HepG2 (cell line): ENCODE data around the gene ERCC2. TPM values are rescaled to one million over a fixed set of nuclear protein-coding genes. Genes with fewer than 3 reads are reported as not detected.

Experiments used
- BRCA1 ChIP-seq: sonication (generic); formaldehyde crosslinking; IDR thresholded peaks from 2 replicates; pipeline ENCODE4 v1.4.0; 2020; ENCODE audit warnings: missing genetic modification reagents
- CBX5 ChIP-seq: sonication (generic); formaldehyde crosslinking; IDR thresholded peaks from 2 replicates; pipeline ENCODE4 v1.4.0; 2020; ENCODE audit warnings: missing genetic modification reagents, borderline replicate concordance
- CEBPG ChIP-seq: IDR thresholded peaks from 2 replicates; pipeline ENCODE4 v1.6.1; 2016
- CREM ChIP-seq, 2 experiments: sonication (generic) in 1 of 2; formaldehyde crosslinking in 1 of 2; IDR thresholded peaks; 2 replicates each; pipeline versions ENCODE4 v1.4.0 to v1.6.1; 2016 to 2020; ENCODE audit warnings: antibody characterized with exemption in 1 of 2, mild to moderate bottlenecking in 1 of 2, missing genetic modification reagents in 1 of 2
- GPN1 ChIP-seq: sonication (generic); formaldehyde crosslinking; IDR thresholded peaks from 2 replicates; pipeline ENCODE4 v1.5.1; 2020; ENCODE audit warnings: missing genetic modification reagents, borderline replicate concordance
- JDP2 ChIP-seq: sonication (generic); formaldehyde crosslinking; IDR thresholded peaks from 2 replicates; pipeline ENCODE4 v1.8.1; 2022; ENCODE audit warnings: missing genetic modification reagents, borderline replicate concordance
- MED8 ChIP-seq: sonication (generic); formaldehyde crosslinking; IDR thresholded peaks from 2 replicates; pipeline ENCODE4 v1.8.1; 2023; ENCODE audit warnings: mild to moderate bottlenecking, missing genetic modification reagents; ENCODE audit not compliant: insufficient replicate concordance
- NFYC ChIP-seq: IDR thresholded peaks from 2 replicates; pipeline ENCODE4 v1.6.1; 2016; ENCODE audit warnings: missing genetic modification reagents, missing compliant biosample characterization
- SETDB1 ChIP-seq: sonication (generic); formaldehyde crosslinking; IDR thresholded peaks from 2 replicates; pipeline ENCODE4 v1.5.1; 2020; ENCODE audit warnings: missing genetic modification reagents, mild to moderate bottlenecking, borderline replicate concordance
- SMC3 ChIP-seq: IDR thresholded peaks from 2 replicates; pipeline ENCODE4 v1.6.1; 2011; ENCODE audit warnings: low read length, improper control_type of control experiment
- SPEN ChIP-seq: sonication (generic); formaldehyde crosslinking; IDR thresholded peaks from 2 replicates; pipeline ENCODE4 v1.5.1; 2020; ENCODE audit warnings: low read depth, mild to moderate bottlenecking, missing genetic modification reagents
- SYNCRIP ChIP-seq: fragments of 200-400 bp; formaldehyde crosslinking; IDR thresholded peaks from 2 replicates; pipeline ENCODE4 v1.6.1; 2018; ENCODE audit warnings: mild to moderate bottlenecking, low read depth, low read length; ENCODE audit not compliant: insufficient read depth
- ZFAT ChIP-seq: sonication (generic); formaldehyde crosslinking; conservative IDR thresholded peaks from 2 replicates; pipeline ENCODE4 v1.8.1; 2023; ENCODE audit warnings: missing genetic modification reagents, inconsistent platforms
- ZFP82 ChIP-seq: sonication (generic); formaldehyde crosslinking; IDR thresholded peaks from 2 replicates; pipeline ENCODE4 v1.5.1; 2020; ENCODE audit warnings: mild to moderate bottlenecking, missing genetic modification reagents, borderline replicate concordance
- ZKSCAN5 ChIP-seq: sonication (generic); formaldehyde crosslinking; IDR thresholded peaks from 2 replicates; pipeline ENCODE4 v1.5.1; 2020; ENCODE audit warnings: mild to moderate bottlenecking, missing genetic modification reagents
- ZNF143 ChIP-seq: sonication (generic); formaldehyde crosslinking; IDR thresholded peaks from 2 replicates; pipeline ENCODE4 v1.4.0; 2020; ENCODE audit warnings: missing genetic modification reagents
- ZNF20 ChIP-seq: sonication (generic); formaldehyde crosslinking; IDR thresholded peaks from 2 replicates; pipeline ENCODE4 v1.4.0; 2020; ENCODE audit warnings: mild to moderate bottlenecking, moderate library complexity, missing genetic modification reagents
- ZNF224 ChIP-seq: sonication (generic); formaldehyde crosslinking; IDR thresholded peaks from 2 replicates; pipeline ENCODE4 v1.5.0; 2020; ENCODE audit warnings: mild to moderate bottlenecking, missing genetic modification reagents
- ZNF343 ChIP-seq: sonication (generic); formaldehyde crosslinking; IDR thresholded peaks from 2 replicates; pipeline ENCODE4 v1.4.0; 2020; ENCODE audit warnings: mild to moderate bottlenecking, missing genetic modification reagents
- ZNF460 ChIP-seq: sonication (generic); formaldehyde crosslinking; IDR thresholded peaks from 2 replicates; pipeline ENCODE4 v1.5.1; 2020; ENCODE audit warnings: missing genetic modification reagents, mild to moderate bottlenecking, borderline replicate concordance
- polyA plus RNA-seq, 8 experiments: library from polyadenylated mRNA; depleted of rRNA in 3 of 8; stranded (reverse) in 7 of 8; unstranded in 1 of 8; fragments of >200 nt; fragmentation: Illumina TruSeq in 4 of 8; extraction: Trizol in 4 of 8; gene quantifications; 2 replicates each; pipeline versions ENCODE4 v1.2.1 to v1.2.3, GENCODE V29; 2011 to 2016; ENCODE audit warnings: low read depth in 4 of 8, missing spikeins in 1 of 8, mixed read lengths in 1 of 8; ENCODE audit not compliant: insufficient read depth in 1 of 8
- total RNA-seq, 5 experiments: library from RNA; depleted of rRNA; stranded (reverse); fragments of >200 nt; fragmentation: Illumina TruSeq; extraction: Trizol; gene quantifications; 2 replicates each; pipeline ENCODE4 v1.2.3, GENCODE V29; 2016; ENCODE audit warnings: low read depth in 1 of 5
- TF ChIP-seq, protein P1 (sequence below): sonication (generic); formaldehyde crosslinking; IDR thresholded peaks from 2 replicates; pipeline ENCODE4 v1.5.0; 2020; ENCODE audit warnings: missing genetic modification reagents
- TF ChIP-seq, protein P2 (sequence below): sonication (generic); formaldehyde crosslinking; IDR thresholded peaks from 2 replicates; pipeline ENCODE4 v1.5.1; 2020; ENCODE audit warnings: mild to moderate bottlenecking, moderate library complexity, missing genetic modification reagents
- TF ChIP-seq, protein P3 (sequence below): sonication (generic); formaldehyde crosslinking; IDR thresholded peaks from 2 replicates; pipeline ENCODE4 v1.9.0; 2022; ENCODE audit warnings: low read depth, missing genetic modification reagents
- TF ChIP-seq, protein P4 (sequence below): sonication (generic); formaldehyde crosslinking; IDR thresholded peaks from 2 replicates; pipeline ENCODE4 v1.5.0; 2020; ENCODE audit warnings: mild to moderate bottlenecking, missing genetic modification reagents, moderate library complexity

Gene ERCC2
- total and polyA plus RNA-seq, 2 of the 13 experiments (the other 11 are each of a cell fraction or from before 2014, with no cell fraction given) = 25.4 to 49.2 TPM

DNA sequence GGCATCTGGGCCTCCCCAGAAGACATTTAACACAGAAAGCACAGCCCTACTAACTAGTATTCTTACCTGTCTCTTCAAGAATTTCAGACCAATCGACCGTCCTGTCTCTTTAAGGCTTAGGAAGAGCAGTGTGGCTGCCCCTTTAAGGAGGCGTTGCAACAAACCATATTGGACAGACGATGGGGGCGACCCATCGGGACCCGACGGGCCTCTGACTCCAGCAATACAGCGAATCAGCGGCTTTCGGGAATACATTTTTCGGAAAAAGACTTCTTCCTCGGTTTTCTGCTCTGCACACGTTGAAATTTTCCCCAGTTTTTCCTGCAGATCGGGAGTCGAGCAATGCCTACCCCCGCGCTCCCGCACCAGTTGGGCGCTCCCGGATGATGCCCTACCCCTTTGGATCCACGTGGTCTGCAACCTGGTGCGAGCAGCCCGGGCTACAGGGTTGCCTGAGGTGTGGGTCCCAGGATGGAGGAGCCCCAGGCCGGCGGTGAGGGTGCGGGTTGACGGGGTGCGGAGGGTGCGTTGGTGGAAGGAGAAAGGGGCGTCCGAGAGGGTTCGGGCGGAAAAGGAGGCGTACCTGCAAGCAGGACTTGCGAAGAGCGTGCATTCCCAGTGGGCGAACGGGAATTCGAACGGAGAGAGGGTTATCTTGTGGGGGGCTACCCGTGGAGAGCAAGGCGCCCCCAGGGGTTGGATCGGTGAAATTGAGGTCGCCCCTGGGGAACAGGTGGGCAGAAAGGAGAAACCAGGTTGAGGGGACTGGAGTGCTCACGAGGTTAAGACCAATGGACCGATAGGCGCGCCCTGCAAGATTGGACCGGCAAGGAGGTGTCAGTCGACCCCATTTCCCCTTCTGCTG lies 36.1 kb upstream of the ERCC2 start, which contains the start of gene POLR1G (continued):
- TF ChIP-seq, protein P1, sequence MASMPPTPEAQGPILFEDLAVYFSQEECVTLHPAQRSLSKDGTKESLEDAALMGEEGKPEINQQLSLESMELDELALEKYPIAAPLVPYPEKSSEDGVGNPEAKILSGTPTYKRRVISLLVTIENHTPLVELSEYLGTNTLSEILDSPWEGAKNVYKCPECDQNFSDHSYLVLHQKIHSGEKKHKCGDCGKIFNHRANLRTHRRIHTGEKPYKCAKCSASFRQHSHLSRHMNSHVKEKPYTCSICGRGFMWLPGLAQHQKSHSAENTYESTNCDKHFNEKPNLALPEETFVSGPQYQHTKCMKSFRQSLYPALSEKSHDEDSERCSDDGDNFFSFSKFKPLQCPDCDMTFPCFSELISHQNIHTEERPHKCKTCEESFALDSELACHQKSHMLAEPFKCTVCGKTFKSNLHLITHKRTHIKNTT = no peak
- TF ChIP-seq ZNF143 (peak; percentile 68; the same call in 1 of the 2 replicates), ZNF343 (CRISPR knock-in tag) (peak; percentile 76; the same call in 1 of the 2 replicates), NFYC (CRISPR knock-in tag) (peak; percentile 14; the same call in 1 of the 2 replicates), MED8 (CRISPR knock-in tag) (peak; percentile 65), CEBPG (0 out of 2 replicates have a peak, but pooled peaks have one; percentile 23), ZFP82 (CRISPR knock-in tag) (0 out of 2 replicates have a peak, but pooled peaks have one; percentile 36), ZNF20 (CRISPR knock-in tag) (no peak), ZKSCAN5 (CRISPR knock-in tag) (no peak), ZNF224 (no peak), ZNF460 (no peak), SYNCRIP (no peak), SMC3 (no peak), ZFAT (CRISPR knock-in tag) (no peak), SPEN (CRISPR knock-in tag) (no peak), CREM (IDR thresholded peaks at IDR 0.05) (peak; percentile 76), CREM (CRISPR knock-in tag; IDR thresholded peaks at IDR 0.05) (no peak), CBX5 (CRISPR knock-in tag) (peak; percentile 37; the same call in 1 of the 2 replicates), GPN1 (CRISPR knock-in tag) (no peak), SETDB1 (CRISPR knock-in tag) (no peak), JDP2 (CRISPR knock-in tag) (no peak), BRCA1 (CRISPR knock-in tag) (no peak)
- TF ChIP-seq, protein P2, sequence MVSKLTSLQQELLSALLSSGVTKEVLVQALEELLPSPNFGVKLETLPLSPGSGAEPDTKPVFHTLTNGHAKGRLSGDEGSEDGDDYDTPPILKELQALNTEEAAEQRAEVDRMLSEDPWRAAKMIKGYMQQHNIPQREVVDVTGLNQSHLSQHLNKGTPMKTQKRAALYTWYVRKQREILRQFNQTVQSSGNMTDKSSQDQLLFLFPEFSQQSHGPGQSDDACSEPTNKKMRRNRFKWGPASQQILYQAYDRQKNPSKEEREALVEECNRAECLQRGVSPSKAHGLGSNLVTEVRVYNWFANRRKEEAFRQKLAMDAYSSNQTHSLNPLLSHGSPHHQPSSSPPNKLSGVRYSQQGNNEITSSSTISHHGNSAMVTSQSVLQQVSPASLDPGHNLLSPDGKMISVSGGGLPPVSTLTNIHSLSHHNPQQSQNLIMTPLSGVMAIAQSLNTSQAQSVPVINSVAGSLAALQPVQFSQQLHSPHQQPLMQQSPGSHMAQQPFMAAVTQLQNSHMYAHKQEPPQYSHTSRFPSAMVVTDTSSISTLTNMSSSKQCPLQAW (CRISPR knock-in tag) = no peak
- TF ChIP-seq, protein P3, sequence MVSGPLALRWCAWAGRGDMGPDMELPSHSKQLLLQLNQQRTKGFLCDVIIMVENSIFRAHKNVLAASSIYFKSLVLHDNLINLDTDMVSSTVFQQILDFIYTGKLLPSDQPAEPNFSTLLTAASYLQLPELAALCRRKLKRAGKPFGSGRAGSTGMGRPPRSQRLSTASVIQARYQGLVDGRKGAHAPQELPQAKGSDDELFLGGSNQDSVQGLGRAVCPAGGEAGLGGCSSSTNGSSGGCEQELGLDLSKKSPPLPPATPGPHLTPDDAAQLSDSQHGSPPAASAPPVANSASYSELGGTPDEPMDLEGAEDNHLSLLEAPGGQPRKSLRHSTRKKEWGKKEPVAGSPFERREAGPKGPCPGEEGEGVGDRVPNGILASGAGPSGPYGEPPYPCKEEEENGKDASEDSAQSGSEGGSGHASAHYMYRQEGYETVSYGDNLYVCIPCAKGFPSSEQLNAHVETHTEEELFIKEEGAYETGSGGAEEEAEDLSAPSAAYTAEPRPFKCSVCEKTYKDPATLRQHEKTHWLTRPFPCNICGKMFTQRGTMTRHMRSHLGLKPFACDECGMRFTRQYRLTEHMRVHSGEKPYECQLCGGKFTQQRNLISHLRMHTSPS = no peak
- TF ChIP-seq, protein P4, sequence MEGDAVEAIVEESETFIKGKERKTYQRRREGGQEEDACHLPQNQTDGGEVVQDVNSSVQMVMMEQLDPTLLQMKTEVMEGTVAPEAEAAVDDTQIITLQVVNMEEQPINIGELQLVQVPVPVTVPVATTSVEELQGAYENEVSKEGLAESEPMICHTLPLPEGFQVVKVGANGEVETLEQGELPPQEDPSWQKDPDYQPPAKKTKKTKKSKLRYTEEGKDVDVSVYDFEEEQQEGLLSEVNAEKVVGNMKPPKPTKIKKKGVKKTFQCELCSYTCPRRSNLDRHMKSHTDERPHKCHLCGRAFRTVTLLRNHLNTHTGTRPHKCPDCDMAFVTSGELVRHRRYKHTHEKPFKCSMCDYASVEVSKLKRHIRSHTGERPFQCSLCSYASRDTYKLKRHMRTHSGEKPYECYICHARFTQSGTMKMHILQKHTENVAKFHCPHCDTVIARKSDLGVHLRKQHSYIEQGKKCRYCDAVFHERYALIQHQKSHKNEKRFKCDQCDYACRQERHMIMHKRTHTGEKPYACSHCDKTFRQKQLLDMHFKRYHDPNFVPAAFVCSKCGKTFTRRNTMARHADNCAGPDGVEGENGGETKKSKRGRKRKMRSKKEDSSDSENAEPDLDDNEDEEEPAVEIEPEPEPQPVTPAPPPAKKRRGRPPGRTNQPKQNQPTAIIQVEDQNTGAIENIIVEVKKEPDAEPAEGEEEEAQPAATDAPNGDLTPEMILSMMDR (CRISPR knock-in tag) = no peak
